Stomach (tissue), 9 donors: ENCODE data around the gene MEIOC. TPM values are rescaled to one million over a fixed set of nuclear protein-coding genes. Genes with fewer than 3 reads are reported as not detected.

Experiments
- DNase-seq, 2 donors: peaks; one replicate each; pipeline versions ENCODE4 v3.0.0 to v3.0.0-alpha.2; 2013 to 2019
- H3K27ac ChIP-seq, 5 donors: fragments of 200-600 bp in 4 of 5; sonication (generic) in 4 of 5; one replicate each; pipeline ENCODE4 v1.5.1; 2013 to 2019; ENCODE audit warnings: mild to moderate bottlenecking in 1 of 5, moderate library complexity in 1 of 5
- H3K27me3 ChIP-seq, 3 donors: fragments of 200-600 bp; sonication (generic); one replicate each; pipeline ENCODE4 v1.5.1; 2017 to 2019; ENCODE audit warnings: mixed run types in 1 of 3
- H3K36me3 ChIP-seq, 4 donors: fragments of 200-600 bp; sonication (generic); 1 replicate in 3 of 4; 2 replicates in 1 of 4; pipeline ENCODE4 v1.5.1; 2016 to 2019
- H3K4me1 ChIP-seq, 4 donors: fragments of 200-600 bp; sonication (generic); one replicate each; pipeline ENCODE4 v1.5.1; 2016 to 2019
- H3K4me3 ChIP-seq, 4 donors: fragments of 200-600 bp; sonication (generic) in 3 of 4; one replicate each; pipeline ENCODE4 v1.5.1; 2016 to 2019; ENCODE audit warnings: mild to moderate bottlenecking in 1 of 4
- H3K9me3 ChIP-seq, 4 donors: fragments of 200-600 bp; sonication (generic); one replicate each; pipeline ENCODE4 v1.5.1; 2016 to 2019
- EP300 ChIP-seq: sonication (generic); formaldehyde crosslinking; IDR thresholded peaks from one replicate; pipeline ENCODE4 v1.6.1; 2017; ENCODE audit warnings: antibody characterized with exemption
- POLR2A ChIP-seq, 4 donors: fragments of 450-650 bp; IDR thresholded peaks; one replicate each; pipeline ENCODE4 v1.6.1; 2016; ENCODE audit warnings: antibody characterized with exemption in 4 of 4, control low read depth in 2 of 4, mild to moderate bottlenecking in 1 of 4, moderate library complexity in 1 of 4
- POLR2AphosphoS5 ChIP-seq, 3 donors: sonication (generic); formaldehyde crosslinking; IDR thresholded peaks; one replicate each; pipeline ENCODE4 v1.6.1; 2016; ENCODE audit warnings: antibody characterized with exemption in 3 of 3
- WGBS, 5 donors: extraction: QIAGEN DNeasy Blood & Tissue Kit in 3 of 5; methylation state at CpG; one replicate each; pipeline versions ENCODE4 v1.1.5 to v1.1.7; 2013 to 2018; 5-methylcytosine and 5-hydroxymethylcytosine counted together
- intact Hi-C: fragments of 100-400 bp; cut with DNase I; formaldehyde crosslinking; loops from one replicate; pipeline ENCODE4 v1.15.1; 2023; ENCODE audit warnings: low total_unique reads
- polyA plus RNA-seq, 3 donors: library from polyadenylated mRNA; stranded (reverse); fragments of 200-250 nt; gene quantifications; one replicate each; pipeline ENCODE4 v1.2.3, GENCODE V29; 2013
- small RNA-seq, 4 donors: library from RNA; depleted of rRNA; stranded (forward); fragments of <200 nt; gene quantifications; one replicate each; pipeline ENCODE3, GENCODE V24; 2016
- total RNA-seq, 5 donors: library from RNA; depleted of rRNA; stranded (reverse); fragments of >200 nt; gene quantifications; one replicate each; pipeline versions ENCODE4 v1.1.0 to v1.2.3, GENCODE V29; 2014 to 2016
- TF ChIP-seq, protein P1 (sequence below), 7 experiments: fragments of 450-650 bp in 4 of 7; fragments of 200-600 bp in 3 of 7; sonication (generic) in 3 of 7; IDR thresholded peaks; one replicate each; pipeline ENCODE4 v1.5.1; 2016 to 2019; ENCODE audit warnings: antibody characterized with exemption in 7 of 7, control low read depth in 2 of 7, mild to moderate bottlenecking in 1 of 7
- donor health status: healthy with polysubstance abuse.
- donor health status: Bipolar disorder and iron deficiency.
- donor health status: healthy.

MEIOC gene
- total and polyA plus RNA-seq, 8 donors = 0.03 TPM; not detected in 7

DNA sequence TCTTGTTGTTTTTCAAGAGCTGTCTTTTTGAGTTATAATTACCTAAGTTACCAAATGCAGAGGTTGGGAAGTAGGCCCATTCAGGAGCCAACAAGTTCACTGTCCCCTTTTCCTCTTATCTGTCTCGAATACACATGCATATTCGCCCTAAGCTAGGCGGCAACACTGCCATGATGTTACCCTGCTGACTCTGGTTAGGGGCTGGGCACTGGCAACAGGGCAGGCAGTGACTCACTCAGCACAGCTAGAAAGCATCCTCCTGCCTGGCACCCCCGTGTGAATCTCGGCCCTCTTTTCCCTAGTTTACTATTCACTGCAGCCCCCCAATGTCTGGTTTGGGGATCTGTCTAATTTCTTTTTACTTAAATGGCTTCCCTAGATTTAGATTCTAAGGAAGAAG is 66.0 kb downstream of the MEIOC start:
- intact Hi-C loops = no loop called here
- Histone ChIP-seq H3K36me3 (peaks cover 5 to 47% (median 32%) of the 10 kb centered on the region in 4 donors), H3K27me3 (no peaks in the 10 kb centered on the region), H3K4me3 (no peak overlapping the region), H3K9me3 (no peaks in the 10 kb centered on the region), H3K4me1 (no peaks in the 10 kb centered on the region), H3K27ac (no peak overlapping the region)
- DNase-seq = no peak
- TF ChIP-seq POLR2A (IDR thresholded peaks at IDR 0.05) = no peak
- TF ChIP-seq, protein P1, sequence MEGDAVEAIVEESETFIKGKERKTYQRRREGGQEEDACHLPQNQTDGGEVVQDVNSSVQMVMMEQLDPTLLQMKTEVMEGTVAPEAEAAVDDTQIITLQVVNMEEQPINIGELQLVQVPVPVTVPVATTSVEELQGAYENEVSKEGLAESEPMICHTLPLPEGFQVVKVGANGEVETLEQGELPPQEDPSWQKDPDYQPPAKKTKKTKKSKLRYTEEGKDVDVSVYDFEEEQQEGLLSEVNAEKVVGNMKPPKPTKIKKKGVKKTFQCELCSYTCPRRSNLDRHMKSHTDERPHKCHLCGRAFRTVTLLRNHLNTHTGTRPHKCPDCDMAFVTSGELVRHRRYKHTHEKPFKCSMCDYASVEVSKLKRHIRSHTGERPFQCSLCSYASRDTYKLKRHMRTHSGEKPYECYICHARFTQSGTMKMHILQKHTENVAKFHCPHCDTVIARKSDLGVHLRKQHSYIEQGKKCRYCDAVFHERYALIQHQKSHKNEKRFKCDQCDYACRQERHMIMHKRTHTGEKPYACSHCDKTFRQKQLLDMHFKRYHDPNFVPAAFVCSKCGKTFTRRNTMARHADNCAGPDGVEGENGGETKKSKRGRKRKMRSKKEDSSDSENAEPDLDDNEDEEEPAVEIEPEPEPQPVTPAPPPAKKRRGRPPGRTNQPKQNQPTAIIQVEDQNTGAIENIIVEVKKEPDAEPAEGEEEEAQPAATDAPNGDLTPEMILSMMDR (IDR thresholded peaks at IDR 0.05) = no peak
- no peak for TF ChIP-seq POLR2AphosphoS5 (IDR thresholded peaks at IDR 0.05)
- TF ChIP-seq EP300 = no peak
- WGBS, 5 donors = 83 to 94% (median 91%) methylated on average over 5 of the region's 5 CpGs

Small RNA genes lying within 50 kb of the gene (small RNA-seq; reads per million reads assigned to genes)
- gene RN7SL819P (0 to 0.31 (median 0) reads per million in 4 donors), gene SMCO4P1 (0 reads per million in 4 donors)

Other genes with a start within 250 kb of the MEIOC start
- 10 to 100 TPM; 18.0 to 58.2 (median 21.0) TPM for gene GPATCH8, start 153.1 kb upstream of the MEIOC start, total RNA-seq
- 1 to 10 TPM; 5.2 to 6.9 (median 6.4) TPM for gene GPATCH8, start 153.1 kb upstream of the MEIOC start, polyA plus RNA-seq
- 10 to 100 TPM in 1 of 5 donors, 1 to 10 TPM in 2, not detected in 2; 1.0 to 19.3 (median 2.2) TPM for gene FZD2, start 99.0 kb upstream of the MEIOC start, total RNA-seq
- gene FZD2, start 99.0 kb upstream of the MEIOC start, polyA plus RNA-seq = 1 to 10 TPM in 1 of 3 donors, under 1 TPM in 2; 0.31 to 1.5 (median 0.75) TPM
- 10 to 100 TPM in 2 of 5 donors, 1 to 10 TPM in 3; 1.8 to 29.7 (median 7.5) TPM for gene CCDC43, start 33.3 kb downstream of the MEIOC start, total RNA-seq
- 10 to 100 TPM in 2 of 3 donors, 1 to 10 TPM in 1; 9.7 to 19.2 (median 13.3) TPM for gene CCDC43, start 33.3 kb downstream of the MEIOC start, polyA plus RNA-seq
- 1 to 10 TPM in 4 of 5 donors, not detected in 1; 1.7 to 5.0 (median 3.3) TPM for gene DBF4B, start 52.2 kb downstream of the MEIOC start, total RNA-seq
- gene DBF4B, start 52.2 kb downstream of the MEIOC start, polyA plus RNA-seq = 1 to 10 TPM in 2 of 3 donors, under 1 TPM in 1; 0.76 to 2.8 (median 2.2) TPM
- gene ADAM11, start 102.5 kb downstream of the MEIOC start, total RNA-seq = 10 to 100 TPM in 1 of 5 donors, 1 to 10 TPM in 1, under 1 TPM in 1, not detected in 2; 0.73 to 57.6 (median 1.7) TPM
- under 1 TPM in 2 of 3 donors, not detected in 1; 0.19 to 0.35 TPM for gene ADAM11, start 102.5 kb downstream of the MEIOC start, polyA plus RNA-seq
- 10 to 100 TPM in 4 of 5 donors, 1 to 10 TPM in 1; 9.7 to 53.1 (median 35.6) TPM for gene GJC1, start 173.8 kb downstream of the MEIOC start, total RNA-seq
- 1 to 10 TPM in 1 of 3 donors, under 1 TPM in 2; 0.31 to 3.5 (median 0.62) TPM for gene GJC1, start 173.8 kb downstream of the MEIOC start, polyA plus RNA-seq
- gene HIGD1B, start 191.4 kb downstream of the MEIOC start, total RNA-seq = under 1 TPM in 1 of 5 donors, not detected in 4; 0.92 TPM
- gene HIGD1B, start 191.4 kb downstream of the MEIOC start, polyA plus RNA-seq = 1 to 10 TPM; 2.1 to 5.4 (median 2.4) TPM
- 100 to 1,000 TPM in 3 of 5 donors, 10 to 100 TPM in 2; 70.1 to 176 (median 111) TPM for gene EFTUD2, start 243.0 kb downstream of the MEIOC start, total RNA-seq
- 10 to 100 TPM; 15.9 to 28.6 (median 21.2) TPM for gene EFTUD2, start 243.0 kb downstream of the MEIOC start, polyA plus RNA-seq